ENCODE results near the gene CELSR3. TPM values are rescaled to one million over a fixed set of nuclear protein-coding genes. Genes with fewer than 3 reads are reported as not detected.

The CELSR3 gene
- total RNA-seq, 1 donor from 2014 or later = 2.3 TPM

DNA sequence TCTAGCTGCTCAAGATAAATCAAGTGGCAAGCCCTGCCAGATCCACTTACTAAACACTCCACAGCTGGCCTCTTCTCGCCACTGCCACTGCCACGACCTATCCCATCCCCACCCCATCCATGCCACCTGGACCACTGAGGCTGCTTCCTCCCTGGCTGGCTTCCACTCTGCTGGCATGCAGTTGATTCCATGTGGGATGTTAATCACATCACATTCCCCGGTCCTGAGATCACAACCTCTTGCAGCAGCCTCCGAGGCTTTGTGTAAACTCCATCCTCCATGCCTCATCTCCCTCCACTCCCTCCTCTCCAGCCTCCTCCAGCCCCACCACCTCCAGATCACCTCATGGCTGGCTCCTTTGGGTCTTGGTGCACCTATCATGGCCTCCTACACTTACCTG is 15.4 kb upstream of the CELSR3 start:
- ChIA-PET POLR2A (no interaction called here), CTCF (no interaction called here)
- DNase-seq (no peak), ATAC-seq (ENCODE audit: low read depth) (no peak)
- H3K4me3 Mint-ChIP-seq = no peak overlapping the region
- peaks cover 34% of the 10 kb centered on the region for H3K36me3 Mint-ChIP-seq (ENCODE audit: low read depth)
- intact Hi-C loops (cut with micrococcal nuclease) = no loop called here
- TF ChIP-seq, protein P1, sequence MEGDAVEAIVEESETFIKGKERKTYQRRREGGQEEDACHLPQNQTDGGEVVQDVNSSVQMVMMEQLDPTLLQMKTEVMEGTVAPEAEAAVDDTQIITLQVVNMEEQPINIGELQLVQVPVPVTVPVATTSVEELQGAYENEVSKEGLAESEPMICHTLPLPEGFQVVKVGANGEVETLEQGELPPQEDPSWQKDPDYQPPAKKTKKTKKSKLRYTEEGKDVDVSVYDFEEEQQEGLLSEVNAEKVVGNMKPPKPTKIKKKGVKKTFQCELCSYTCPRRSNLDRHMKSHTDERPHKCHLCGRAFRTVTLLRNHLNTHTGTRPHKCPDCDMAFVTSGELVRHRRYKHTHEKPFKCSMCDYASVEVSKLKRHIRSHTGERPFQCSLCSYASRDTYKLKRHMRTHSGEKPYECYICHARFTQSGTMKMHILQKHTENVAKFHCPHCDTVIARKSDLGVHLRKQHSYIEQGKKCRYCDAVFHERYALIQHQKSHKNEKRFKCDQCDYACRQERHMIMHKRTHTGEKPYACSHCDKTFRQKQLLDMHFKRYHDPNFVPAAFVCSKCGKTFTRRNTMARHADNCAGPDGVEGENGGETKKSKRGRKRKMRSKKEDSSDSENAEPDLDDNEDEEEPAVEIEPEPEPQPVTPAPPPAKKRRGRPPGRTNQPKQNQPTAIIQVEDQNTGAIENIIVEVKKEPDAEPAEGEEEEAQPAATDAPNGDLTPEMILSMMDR (IDR thresholded peaks at IDR 0.05) = no peak
- H3K9me3 Mint-ChIP-seq = no peaks in the 10 kb centered on the region
- peaks cover 30% of the 10 kb centered on the region for H3K4me1 Mint-ChIP-seq
- no peak overlapping the region for H3K27ac Mint-ChIP-seq
- no peaks in the 10 kb centered on the region for H3K27me3 Mint-ChIP-seq

DNA sequence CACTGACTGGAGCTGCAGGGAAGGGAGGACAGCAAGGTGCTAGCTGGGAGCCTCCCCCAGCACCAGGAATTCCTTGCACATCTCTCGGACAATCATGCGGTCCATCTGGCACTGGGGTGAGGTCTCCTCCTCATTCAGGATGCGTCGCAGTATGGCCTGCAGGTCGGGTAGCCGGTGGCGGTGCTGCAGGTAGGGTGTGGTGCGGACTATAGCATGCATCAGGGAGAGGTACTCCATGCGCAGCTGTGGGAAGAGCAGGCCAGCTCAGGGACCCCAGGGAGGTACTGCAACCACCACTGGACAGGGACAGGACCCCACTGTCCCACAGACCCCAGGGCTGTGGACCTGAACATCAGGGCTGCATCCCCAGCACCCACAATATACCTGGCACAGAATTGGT is 11.8 kb upstream of the CELSR3 start:
- H3K27me3 Mint-ChIP-seq = no peaks in the 10 kb centered on the region
- ATAC-seq (ENCODE audit: low read depth) (no peak), DNase-seq (no peak)
- H3K9me3 Mint-ChIP-seq = no peaks in the 10 kb centered on the region
- H3K4me3 Mint-ChIP-seq = no peak overlapping the region
- ChIA-PET POLR2A (no interaction called here), CTCF (no interaction called here)
- H3K36me3 Mint-ChIP-seq (ENCODE audit: low read depth) = peaks cover 7% of the 10 kb centered on the region
- TF ChIP-seq, protein P1 (IDR thresholded peaks at IDR 0.05) = no peak
- intact Hi-C loops (cut with micrococcal nuclease) = no loop called here
- H3K27ac Mint-ChIP-seq = no peak overlapping the region
- H3K4me1 Mint-ChIP-seq = peaks cover 23% of the 10 kb centered on the region

DNA sequence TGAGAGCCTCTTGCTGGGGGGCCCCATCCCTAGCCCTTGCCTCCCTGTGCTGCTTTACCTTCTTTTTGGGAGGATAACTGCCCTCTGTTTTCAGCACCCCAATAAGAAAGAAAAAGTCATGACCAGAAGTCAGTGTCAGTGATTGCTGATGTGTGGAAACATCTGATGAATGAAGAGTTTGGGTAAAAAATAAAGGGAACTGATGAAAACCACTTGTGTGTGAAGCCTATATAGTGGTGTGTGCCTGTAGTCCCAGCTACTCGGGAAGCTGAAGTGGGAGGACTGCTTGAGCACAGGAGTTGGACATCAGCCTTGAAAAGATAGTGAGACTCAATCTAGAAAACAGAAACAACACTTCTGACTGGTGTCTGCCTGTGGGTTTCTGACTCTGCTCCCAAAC is 9.8 kb upstream of the CELSR3 start:
- H3K4me1 Mint-ChIP-seq = peaks cover 15% of the 10 kb centered on the region
- TF ChIP-seq, protein P1 (IDR thresholded peaks at IDR 0.05) = no peak
- POLR2A ChIA-PET = no interaction called here
- H3K9me3 Mint-ChIP-seq = no peaks in the 10 kb centered on the region
- DNase-seq (no peak), ATAC-seq (ENCODE audit: low read depth) (peak; percentile 34)
- intact Hi-C loops (cut with micrococcal nuclease) = no loop called here
- no peaks in the 10 kb centered on the region for H3K27me3 Mint-ChIP-seq
- CTCF ChIA-PET = no interaction called here
- no peak overlapping the region for H3K27ac Mint-ChIP-seq
- no peak overlapping the region for H3K4me3 Mint-ChIP-seq
- H3K36me3 Mint-ChIP-seq (ENCODE audit: low read depth) = peaks cover 2% of the 10 kb centered on the region

DNA sequence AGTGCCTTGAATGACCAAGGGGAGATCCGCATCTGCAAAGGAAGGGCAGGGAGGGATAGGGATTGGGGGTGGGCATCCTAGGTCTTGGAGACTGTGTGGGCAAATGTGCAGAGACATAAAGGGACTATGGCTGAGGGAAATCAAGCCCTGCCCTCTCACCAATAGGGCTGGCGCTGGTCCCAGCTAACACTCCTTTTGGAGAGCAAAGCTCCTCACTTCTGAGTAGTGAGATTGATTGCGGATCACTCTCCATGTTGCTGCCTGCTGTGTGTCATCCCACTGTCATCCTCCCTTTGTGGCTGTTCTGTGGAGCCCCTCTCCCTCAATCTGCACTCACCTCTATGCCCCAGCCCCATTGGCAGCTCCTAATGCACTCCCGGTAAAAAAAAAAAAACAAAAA is 2.2 kb upstream of the CELSR3 start:
- ChIA-PET POLR2A (interaction anchor here (0.7 kb wide), 2 partner anchors 60 to 249 kb away, joined by 3 to 6 read pairs; no protein-coding TSS in a partner anchor), CTCF (no interaction called here)
- H3K36me3 Mint-ChIP-seq (ENCODE audit: low read depth) = no peaks in the 10 kb centered on the region
- ATAC-seq (ENCODE audit: low read depth) (no peak), DNase-seq (no peak)
- TF ChIP-seq, protein P1 (IDR thresholded peaks at IDR 0.05) = no peak
- no peaks in the 10 kb centered on the region for H3K9me3 Mint-ChIP-seq
- peaks cover 23% of the 10 kb centered on the region for H3K4me1 Mint-ChIP-seq
- no peak overlapping the region for H3K4me3 Mint-ChIP-seq
- intact Hi-C loops (cut with micrococcal nuclease) = loop anchor here (1.0 to 2.0 kb wide), 2 partner anchors 20 to 364 kb away; partner anchors contain the start of genes NCKIPSD and NME6
- no peak overlapping the region for H3K27ac Mint-ChIP-seq
- H3K27me3 Mint-ChIP-seq = peaks cover 9% of the 10 kb centered on the region

DNA sequence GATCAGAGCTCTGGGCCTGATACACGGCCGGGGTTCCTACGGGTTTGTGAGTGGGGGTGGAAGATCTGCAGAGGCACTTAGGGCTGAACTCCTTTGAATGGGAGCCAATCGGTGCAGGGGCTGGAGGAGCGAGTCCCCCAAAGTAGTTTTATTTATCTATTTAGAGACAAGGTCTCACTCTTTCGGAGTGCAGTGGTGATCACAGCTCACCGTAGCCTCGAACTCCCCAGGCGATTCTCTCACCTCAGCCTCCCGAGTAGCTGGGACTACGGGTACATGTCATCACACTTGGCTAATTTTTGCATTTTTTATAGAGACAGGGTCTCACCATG is 1.6 kb upstream of the CELSR3 start:
- CTCF ChIA-PET = no interaction called here
- Mint-ChIP-seq H3K36me3 (ENCODE audit: low read depth) (no peaks in the 10 kb centered on the region), H3K4me3 (peak overlapping the region; percentile 81), H3K27ac (no peak overlapping the region), H3K9me3 (no peaks in the 10 kb centered on the region), H3K27me3 (peaks cover 11% of the 10 kb centered on the region), H3K4me1 (peaks cover 24% of the 10 kb centered on the region)
- ATAC-seq (ENCODE audit: low read depth) (no peak), DNase-seq (no peak)
- intact Hi-C loops (cut with micrococcal nuclease) = loop anchor here (1.0 to 2.0 kb wide), 2 partner anchors 21 to 363 kb away; partner anchors contain the start of genes NCKIPSD and NME6
- TF ChIP-seq, protein P1 (IDR thresholded peaks at IDR 0.05) = no peak
- POLR2A ChIA-PET = no interaction called here
